ENCODE measurements around the gene TDRD7.
"Not testable (repeated sequence)": the region's sequence is repeated elsewhere in the genome, so short reads cannot be mapped to it uniquely, and the experiment has no call there.

Gene TDRD7

DNA sequence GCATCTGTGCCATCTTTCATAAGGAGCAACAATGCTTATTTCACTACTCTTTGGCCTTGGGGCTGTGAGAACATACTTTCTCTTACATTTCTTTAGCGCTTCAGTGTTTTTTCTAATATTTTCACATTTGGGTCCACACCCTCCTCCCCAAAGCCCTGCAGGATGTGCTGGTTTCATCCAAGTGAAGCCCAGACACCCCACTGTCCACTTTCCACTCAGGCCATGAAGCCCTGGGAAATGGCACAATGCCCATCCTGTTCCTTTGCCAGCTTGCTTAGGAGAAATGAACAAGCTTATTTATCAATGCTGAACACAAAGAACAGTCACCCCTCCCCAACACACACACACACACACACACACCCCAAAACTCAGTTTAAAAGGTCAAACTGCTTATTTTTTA lies 72.2 kb downstream of the TDRD7 start:
- DNase-seq, result no peak

GRCh38 chr9:97487107-97487506 lies 75.2 kb downstream of the TDRD7 start:
- DNase-seq, result no peak

- DNase-seq, result no peak
These were observed 76.0 kb downstream of the TDRD7 start for GRCh38 chr9:97487861-97488260.

- no peak for DNase-seq
These were observed 79.5 kb downstream of the TDRD7 start for GRCh38 chr9:97491216-97491999.

GRCh38 chr9:97497558-97498375 lies 85.9 kb downstream of the TDRD7 start:
- DNase-seq, result not testable (repeated sequence)

DNA sequence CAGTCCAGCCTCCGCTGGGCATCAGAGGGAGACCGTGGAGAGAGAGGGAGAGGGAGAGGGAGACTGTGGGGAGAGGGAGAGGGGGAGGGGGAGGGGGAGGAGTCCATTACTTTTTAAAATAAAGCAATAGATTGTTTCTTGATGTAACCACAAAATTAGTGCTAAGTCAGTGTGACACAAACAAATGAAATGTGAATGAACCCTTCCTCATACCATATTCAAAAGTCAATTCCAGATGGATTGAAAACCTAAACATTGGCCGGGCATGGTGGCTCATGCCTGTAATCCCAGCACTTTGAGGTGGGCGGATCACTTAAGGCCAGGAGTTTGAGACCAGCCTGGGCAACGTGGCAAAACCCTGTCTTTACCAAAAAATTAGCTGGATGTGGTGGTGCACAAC lies 87.0 kb downstream of the TDRD7 start:
- DNase-seq, result not testable (repeated sequence)

- DNase-seq, result no peak
These were observed 88.4 kb downstream of the TDRD7 start for GRCh38 chr9:97500263-97500662.

DNA sequence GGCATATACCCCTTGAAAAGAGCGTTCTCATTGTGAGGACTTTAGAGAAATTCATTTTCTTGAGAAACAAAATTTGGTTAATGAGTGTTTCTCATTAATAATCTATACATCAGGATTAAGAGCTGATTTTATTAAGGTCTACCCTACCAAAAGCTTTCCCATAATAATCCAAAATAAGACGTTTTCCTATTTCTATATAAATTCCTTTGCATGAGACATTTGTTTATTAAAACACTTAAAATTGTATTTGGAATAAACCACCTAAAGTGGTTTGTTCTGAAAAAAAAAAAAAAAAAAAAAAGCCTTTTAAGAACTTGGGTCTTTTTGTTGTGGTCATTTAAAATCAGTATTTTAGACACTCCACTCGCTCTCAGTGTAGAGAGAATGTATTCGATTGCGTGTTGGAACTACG lies 88.9 kb downstream of the TDRD7 start:
- DNase-seq, result no peak

DNA sequence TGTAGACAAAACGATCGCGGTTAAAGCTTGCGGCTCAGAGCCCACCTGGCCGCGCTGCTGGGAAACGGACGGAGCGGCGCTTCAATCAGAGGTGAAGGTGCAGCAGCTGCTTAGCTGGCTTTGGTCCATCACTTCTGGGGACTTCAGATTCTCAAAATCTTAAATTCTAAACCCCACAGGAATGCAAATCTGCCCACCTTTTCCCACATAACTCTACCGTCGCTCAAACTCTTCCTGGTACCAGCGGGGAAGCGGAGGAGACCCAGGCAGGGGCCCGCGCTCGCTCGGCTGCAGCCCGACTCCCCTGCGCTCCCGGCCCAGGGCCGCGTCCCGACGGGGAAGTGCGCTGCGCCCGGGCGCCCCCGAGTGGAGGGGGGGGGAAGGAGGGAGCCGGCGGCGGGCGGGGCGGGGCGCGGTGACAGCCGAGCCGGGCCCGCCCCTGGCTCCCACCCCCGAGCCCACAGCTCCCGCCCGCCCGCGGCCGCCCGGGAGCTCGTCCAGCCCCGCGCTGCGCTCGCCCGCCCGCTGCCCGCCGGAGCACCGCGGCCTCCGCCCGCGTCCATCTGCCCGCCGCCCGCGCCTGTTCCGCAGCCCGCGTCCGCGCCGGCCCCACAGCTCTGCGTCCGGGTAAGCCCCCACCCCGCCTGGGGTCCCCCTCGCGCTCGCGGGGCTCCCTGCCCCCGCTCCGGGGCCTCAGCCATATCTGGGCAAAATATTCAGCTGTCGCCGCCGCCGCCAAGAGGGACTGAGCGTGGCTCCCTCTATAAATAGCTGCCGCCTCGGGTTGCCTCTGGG lies 89.5 kb downstream of the TDRD7 start, which contains the start of gene TMOD1:
TMOD1 (plus strand) TSS at position 490 of the 795 bp plus-strand sequence. CDS start 22,523 bp downstream, outside the sequence.
- no peak for DNase-seq

GRCh38 chr9:97501972-97502221 lies 90.0 kb downstream of the TDRD7 start:
- no peak for DNase-seq

GRCh38 chr9:97502222-97502983 lies 90.5 kb downstream of the TDRD7 start:
- DNase-seq, result no peak

GRCh38 chr9:97502984-97503861 lies 91.3 kb downstream of the TDRD7 start:
- DNase-seq, result no peak

GRCh38 chr9:97503862-97504210 lies 91.9 kb downstream of the TDRD7 start:
- DNase-seq, result no peak

- no peak for DNase-seq
These were observed 92.7 kb downstream of the TDRD7 start for GRCh38 chr9:97504381-97505216.

- DNase-seq, result no peak
These were observed 93.9 kb downstream of the TDRD7 start for GRCh38 chr9:97505845-97506244.

DNA sequence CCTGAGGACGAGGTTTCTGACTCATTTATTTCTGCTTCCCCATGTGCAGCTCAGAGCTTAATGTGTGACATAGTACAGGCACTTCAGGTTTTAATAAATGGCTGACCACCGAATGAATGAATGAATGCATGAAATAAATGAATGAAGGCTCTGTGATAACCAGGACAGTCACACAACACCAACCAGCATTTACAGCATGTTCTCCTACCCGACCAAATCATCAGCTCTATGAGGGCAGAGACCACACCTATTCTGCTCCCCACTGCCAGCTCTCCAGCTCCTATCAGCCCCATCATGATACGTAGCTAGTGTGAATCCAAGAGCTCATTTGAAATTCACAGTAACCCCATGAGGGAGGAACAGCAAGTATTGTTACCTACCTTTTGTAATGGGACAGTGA lies 94.4 kb downstream of the TDRD7 start:
- DNase-seq, result no peak

- no peak for DNase-seq
These were observed 94.9 kb downstream of the TDRD7 start for GRCh38 chr9:97506787-97507186.

- DNase-seq, result no peak
These were observed 95.6 kb downstream of the TDRD7 start for GRCh38 chr9:97507428-97507984.

GRCh38 chr9:97508852-97509251 lies 97.0 kb downstream of the TDRD7 start:
- no peak for DNase-seq
